WERI-Rb-1 (cell line): ENCODE results near the gene KIAA1671.
"Not testable (repeated sequence)": the region's sequence is repeated elsewhere in the genome, so short reads cannot be mapped to it uniquely, and the experiment has no call there.

Experiments
- DNase-seq: peaks from one replicate; pipeline ENCODE4 v3.0.0-alpha.2; 2020
- H3K27ac ChIP-seq: fragments of 250-450 bp; sonication (Bioruptor Pico); 2 replicates; pipeline ENCODE4 v1.5.1; 2020; ENCODE audit warnings: mild to moderate bottlenecking, moderate library complexity
- H3K27me3 ChIP-seq: fragments of 250-450 bp; sonication (Bioruptor Pico); 2 replicates; pipeline ENCODE4 v1.5.1; 2021; ENCODE audit warnings: mild to moderate bottlenecking, low read depth, moderate library complexity; ENCODE audit not compliant: insufficient read depth, severe bottlenecking
- H3K36me3 ChIP-seq: fragments of 250-450 bp; sonication (Bioruptor Pico); 2 replicates; pipeline ENCODE4 v1.5.1; 2020; ENCODE audit warnings: mild to moderate bottlenecking, moderate library complexity
- H3K4me3 ChIP-seq: 2 replicates; pipeline ENCODE4 v1.5.1; 2011; ENCODE audit warnings: low read depth, mild to moderate bottlenecking, control low read depth, low read length
- H3K9me3 ChIP-seq: fragments of 250-450 bp; sonication (Bioruptor Pico); 2 replicates; pipeline ENCODE4 v1.5.1; 2021; ENCODE audit warnings: mild to moderate bottlenecking, moderate library complexity; ENCODE audit not compliant: severe bottlenecking
- CTCF ChIP-seq: IDR thresholded peaks from 2 replicates; pipeline ENCODE4 v1.5.1; 2011; ENCODE audit warnings: low read depth, mild to moderate bottlenecking, control low read depth, inconsistent platforms, low read length

The KIAA1671 gene

DNA sequence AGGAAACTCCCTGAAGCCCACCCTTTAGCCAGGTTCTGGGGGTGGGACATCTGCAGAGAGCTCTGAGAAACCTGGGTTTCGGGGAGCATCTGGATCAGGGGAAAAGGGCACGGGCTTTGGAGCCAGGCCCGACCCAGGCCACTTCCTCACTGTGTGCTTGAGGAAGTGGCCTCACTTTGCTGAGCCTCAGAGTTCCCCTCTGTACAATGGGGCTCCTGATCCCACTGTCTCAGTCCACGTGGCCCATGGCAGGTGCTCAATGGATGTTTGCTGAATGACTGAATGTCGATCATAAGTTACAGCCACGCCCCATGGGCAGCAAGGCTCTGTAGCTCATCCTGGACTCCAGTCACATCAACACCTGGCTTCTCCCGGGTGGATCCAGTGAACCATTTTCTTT, 248.5 kb downstream of the KIAA1671 start:
- DNase-seq = no peak
- no peaks in the 10 kb centered on the region for H3K36me3 ChIP-seq
- TF ChIP-seq CTCF = no peak
- H3K27ac ChIP-seq = no peak overlapping the region
- H3K9me3 ChIP-seq = no peaks in the 10 kb centered on the region
- H3K4me3 ChIP-seq = no peak overlapping the region
- H3K27me3 ChIP-seq = no peaks in the 10 kb centered on the region

- Histone ChIP-seq H3K27me3 (no peaks in the 10 kb centered on the region), H3K4me3 (no peak overlapping the region), H3K27ac (no peak overlapping the region), H3K9me3 (no peaks in the 10 kb centered on the region), H3K36me3 (no peaks in the 10 kb centered on the region)
- DNase-seq = no peak
- TF ChIP-seq CTCF = no peak
Measured at GRCh38 chr22:25201557-25202273, 249.2 kb downstream of the KIAA1671 start.

GRCh38 chr22:25202290-25202921, 249.9 kb downstream of the KIAA1671 start:
- Histone ChIP-seq H3K27ac (no peak overlapping the region), H3K36me3 (no peaks in the 10 kb centered on the region), H3K9me3 (no peaks in the 10 kb centered on the region), H3K27me3 (no peaks in the 10 kb centered on the region), H3K4me3 (no peak overlapping the region)
- DNase-seq = peak; percentile 72
- peak; percentile 86 for TF ChIP-seq CTCF

DNA sequence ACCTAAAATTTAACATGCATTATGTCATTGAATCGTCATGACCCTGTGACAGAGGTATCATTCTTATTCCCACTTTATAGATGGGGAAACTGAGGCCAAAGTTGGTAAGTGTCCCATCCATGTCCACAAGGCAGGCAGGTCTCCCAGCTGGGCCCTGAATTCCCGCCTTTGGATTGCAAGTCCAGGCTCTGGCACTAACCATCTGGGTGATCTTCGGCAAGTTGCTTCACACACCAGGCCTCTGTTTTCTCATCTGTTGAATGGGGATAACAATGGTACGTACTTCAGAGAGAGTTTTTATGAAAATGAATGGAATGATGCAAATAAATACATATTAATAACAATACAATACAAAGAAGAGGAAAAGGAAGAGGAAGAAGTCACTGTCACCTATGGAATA, 250.6 kb downstream of the KIAA1671 start:
- no peak for DNase-seq
- Histone ChIP-seq H3K4me3 (no peak overlapping the region), H3K27me3 (no peaks in the 10 kb centered on the region), H3K27ac (no peak overlapping the region), H3K9me3 (no peaks in the 10 kb centered on the region), H3K36me3 (no peaks in the 10 kb centered on the region)
- TF ChIP-seq CTCF = no peak

DNA sequence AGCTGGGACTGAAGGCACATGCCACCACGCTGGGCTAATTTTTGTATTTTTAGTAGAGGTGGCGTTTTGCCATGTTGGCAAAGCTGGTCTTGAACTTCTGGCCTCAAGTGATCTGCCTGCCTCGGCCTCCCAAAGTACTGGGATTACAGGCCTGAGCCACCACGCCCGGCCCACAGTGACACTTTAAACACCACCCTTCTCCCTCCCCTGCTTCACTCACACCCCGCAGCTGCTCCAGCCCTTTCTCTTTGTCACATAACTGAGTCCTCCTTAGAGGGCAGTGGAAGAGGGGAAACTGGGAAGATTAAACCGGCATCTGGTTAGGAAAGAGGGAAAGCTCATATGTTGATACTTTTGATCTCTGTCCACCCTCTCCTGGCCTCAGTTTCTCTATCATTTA, 252.0 kb downstream of the KIAA1671 start:
- H3K27ac ChIP-seq, DNase-seq, H3K36me3 ChIP-seq, H3K9me3 ChIP-seq, H3K4me3 ChIP-seq, H3K27me3 ChIP-seq: not testable (repeated sequence)

- Histone ChIP-seq H3K27me3 (no peaks in the 10 kb centered on the region), H3K36me3 (no peaks in the 10 kb centered on the region), H3K9me3 (no peaks in the 10 kb centered on the region), H3K4me3 (no peak overlapping the region), H3K27ac (no peak overlapping the region)
- no peak for TF ChIP-seq CTCF
- no peak for DNase-seq
Measured at GRCh38 chr22:25205847-25206246, 253.3 kb downstream of the KIAA1671 start.
